ENCODE results near the gene PTPRM. TPM values are rescaled to one million over a fixed set of nuclear protein-coding genes. Genes with fewer than 3 reads are reported as not detected.

Gene PTPRM
- polyA plus RNA-seq, 2 of the 4 experiments (the other 2 are of a cell fraction), result 44.5 to 199 TPM

GRCh38 chr18:8350628-8351027, 783.5 kb downstream of the PTPRM start:
- no peak overlapping the region for H3K4me3 ChIP-seq
- POLR2A ChIA-PET, result no interaction called here
- H3K4me1 ChIP-seq, result no peaks in the 10 kb centered on the region
- ATAC-seq (no peak), DNase-seq (ENCODE audit: low read depth in 1 of 2, low spot score in 1 of 2) (no peak), FAIRE-seq (no peak)
- 76% methylated on average over 5 of the region's 5 CpGs for WGBS (ENCODE audit: missing lambda C conversion rate)
- H3K27ac ChIP-seq, result no peak overlapping the region
- CTCF ChIA-PET, result interaction anchor here (1.3 to 1.5 kb wide), 2 partner anchors 10 to 39 kb away, joined by 3 to 4 read pairs; no protein-coding TSS in a partner anchor
- no peak overlapping the region for H3K4me2 ChIP-seq
- H3K9me3 ChIP-seq, result peaks cover 6% of the 10 kb centered on the region; the same call in 1 of the 3 replicates
- TF ChIP-seq NR3C1 (IDR thresholded peaks at IDR 0.05) (no peak), CEBPB (IDR thresholded peaks at IDR 0.05) (no peak), RFX5 (IDR thresholded peaks at IDR 0.05) (no peak), PBX3 (IDR thresholded peaks at IDR 0.05) (no peak), SMC3 (IDR thresholded peaks at IDR 0.05) (no peak)

- ChIA-PET POLR2A (no interaction called here), CTCF (no interaction called here)
- no peak overlapping the region for H3K4me2 ChIP-seq
- ATAC-seq (no peak), FAIRE-seq (no peak), DNase-seq (ENCODE audit: low read depth in 1 of 2, low spot score in 1 of 2) (no peak)
- H3K27ac ChIP-seq, result no peak overlapping the region
- H3K4me1 ChIP-seq, result no peaks in the 10 kb centered on the region
- no peak overlapping the region for H3K4me3 ChIP-seq
- 82% methylated on average over 3 of the region's 3 CpGs for WGBS (ENCODE audit: missing lambda C conversion rate)
- no peak for TF ChIP-seq FOSB (CRISPR knock-in tag; IDR thresholded peaks at IDR 0.05)
- TF ChIP-seq CBX8 (IDR thresholded peaks at IDR 0.05), result no peak
- no peak for TF ChIP-seq BHLHE40 (IDR thresholded peaks at IDR 0.05; ENCODE audit: low read depth, low read length)
- H3K9me3 ChIP-seq, result peaks cover 6% of the 10 kb centered on the region; the same call in 1 of the 3 replicates
Measured at GRCh38 chr18:8351161-8351560, 784.0 kb downstream of the PTPRM start.

GRCh38 chr18:8354304-8354703, 787.2 kb downstream of the PTPRM start:
- DNase-seq (ENCODE audit: low read depth in 1 of 2, low spot score in 1 of 2), result no peak
- no peak overlapping the region for H3K27ac ChIP-seq
- TF ChIP-seq CBX8 (IDR thresholded peaks at IDR 0.05), result no peak
- no peak for TF ChIP-seq ELK1 (IDR thresholded peaks at IDR 0.05; ENCODE audit: low read depth, low read length)
- TF ChIP-seq ESRRA (IDR thresholded peaks at IDR 0.05; ENCODE audit: borderline replicate concordance, low read length), result no peak
- no peak for TF ChIP-seq CTCF (IDR thresholded peaks at IDR 0.05)
- no peak for TF ChIP-seq BCL3 (IDR thresholded peaks at IDR 0.05)
- no peak for TF ChIP-seq KDM1A (IDR thresholded peaks at IDR 0.05; ENCODE audit: low read depth)
- TF ChIP-seq MYC (IDR thresholded peaks at IDR 0.05; ENCODE audit: borderline replicate concordance, low read length), result no peak
- TF ChIP-seq ZC3H11A (IDR thresholded peaks at IDR 0.05), result no peak
- no peak for TF ChIP-seq CBX2 (IDR thresholded peaks at IDR 0.05; ENCODE audit: borderline replicate concordance, low read depth)
- no peak for TF ChIP-seq USF2 (IDR thresholded peaks at IDR 0.05)
- no peak for TF ChIP-seq GATA3 (IDR thresholded peaks at IDR 0.05; ENCODE audit: borderline replicate concordance)
- TF ChIP-seq RAD21 (conservative IDR thresholded peaks at IDR 0.05 in 1 of 2, IDR thresholded peaks at IDR 0.05 in 1 of 2), result no peak
- TF ChIP-seq FOXS1 (CRISPR knock-in tag; IDR thresholded peaks at IDR 0.05), result no peak
- TF ChIP-seq HES2 (IDR thresholded peaks at IDR 0.05), result no peak
- no peak for TF ChIP-seq ZFP36 (IDR thresholded peaks at IDR 0.05; ENCODE audit: borderline replicate concordance, partially characterized antibody)
- no peak for TF ChIP-seq ATOH8 (CRISPR knock-in tag; IDR thresholded peaks at IDR 0.05; ENCODE audit: low read depth)
- TF ChIP-seq HOXA7 (CRISPR knock-in tag; IDR thresholded peaks at IDR 0.05), result no peak
- H3K9me3 ChIP-seq, result 0 out of 3 replicates have a peak, but pooled peaks cover 6% of the 10 kb centered on the region
- no peak overlapping the region for H3K4me3 ChIP-seq
- no peak overlapping the region for H3K4me2 ChIP-seq
- ATAC-seq, result no peak
- FAIRE-seq, result no peak
- ChIA-PET CTCF (no interaction called here), POLR2A (no interaction called here)
- no peaks in the 10 kb centered on the region for H3K4me1 ChIP-seq
- WGBS (ENCODE audit: missing lambda C conversion rate), result 86% methylated on average over 5 of the region's 5 CpGs
